GM12891 (cell line): ENCODE data around the gene TRPC4AP.

Experiments
- PAX5 ChIP-seq: IDR thresholded peaks from 2 replicates; pipeline ENCODE4 v1.6.1; 2011; ENCODE audit warnings: low read length, moderate library complexity, mild to moderate bottlenecking; ENCODE audit not compliant: insufficient read depth, severe bottlenecking
- POLR2A ChIP-seq: IDR thresholded peaks from 2 replicates; pipeline ENCODE4 v1.6.1; 2011; ENCODE audit warnings: low read depth, low read length, control low read depth
- POLR2AphosphoS5 ChIP-seq: IDR thresholded peaks from 2 replicates; pipeline ENCODE4 v1.6.1; 2011; ENCODE audit warnings: low read depth, low read length, control low read depth
- POU2F2 ChIP-seq: IDR thresholded peaks from 2 replicates; pipeline ENCODE4 v1.6.1; 2011; ENCODE audit warnings: low read depth, mild to moderate bottlenecking, control low read depth, low read length, moderate library complexity
- SPI1 ChIP-seq: IDR thresholded peaks from 2 replicates; pipeline ENCODE4 v1.6.1; 2011; ENCODE audit warnings: low read depth, low read length, control low read depth
- TAF1 ChIP-seq: IDR thresholded peaks from 2 replicates; pipeline ENCODE4 v1.6.1; 2011; ENCODE audit warnings: low read depth, low read length, control low read depth

DNA sequence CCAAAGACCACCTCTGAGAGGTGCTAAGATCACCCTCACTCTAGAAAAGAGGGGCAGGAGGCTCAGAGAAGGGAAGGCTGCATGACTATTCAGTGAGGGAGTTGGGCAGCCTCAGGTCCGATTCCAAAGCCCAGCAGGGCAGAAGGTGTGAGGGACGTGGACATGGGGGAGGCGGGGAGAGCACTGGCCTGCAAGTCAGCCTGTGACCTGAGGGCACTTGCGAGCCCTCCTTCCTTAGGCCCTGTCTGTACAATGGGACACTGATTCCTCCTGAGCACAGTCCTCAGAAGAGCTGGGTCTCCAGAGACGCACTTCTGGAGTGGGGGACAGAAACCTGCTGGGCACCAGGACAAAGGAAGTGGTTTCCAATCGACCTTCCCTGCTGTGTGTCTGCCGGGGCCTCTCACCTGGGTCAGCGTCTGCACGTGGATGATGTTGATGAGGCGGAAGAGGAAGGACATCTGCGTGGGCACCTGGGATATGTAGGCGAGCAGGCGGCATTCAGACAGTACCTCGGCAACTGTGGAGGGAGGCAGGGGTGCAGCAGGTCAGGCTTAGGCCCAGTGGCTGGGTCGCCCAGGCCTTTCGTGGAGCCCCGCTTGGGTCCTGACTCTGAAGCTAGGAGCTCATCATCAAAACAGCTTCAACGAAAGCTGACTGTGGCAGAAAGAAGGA is 88.4 kb downstream of the TRPC4AP start:
- no peak for TF ChIP-seq POLR2A
- TF ChIP-seq TAF1 = no peak
- TF ChIP-seq POLR2AphosphoS5 = no peak
- no peak for TF ChIP-seq POU2F2
- TF ChIP-seq SPI1 = no peak
- TF ChIP-seq PAX5 = no peak
